Liver (tissue), 9 donors: Measurements from ENCODE around the gene ATP11A. TPM values are rescaled to one million over a fixed set of nuclear protein-coding genes. Genes with fewer than 3 reads are reported as not detected.

ENCODE experiments used
- DNase-seq: peaks from one replicate; pipeline ENCODE4 v3.0.0-alpha.2; 2017; ENCODE audit warnings: low spot score
- H3K27ac ChIP-seq, 2 donors: one replicate each; pipeline ENCODE4 v1.7.0; 2013; ENCODE audit warnings: inconsistent platforms in 2 of 2, low read length in 2 of 2, control low read depth in 1 of 2, low read depth in 1 of 2, mild to moderate bottlenecking in 1 of 2
- H3K27me3 ChIP-seq, 4 donors: one replicate each; pipeline versions ENCODE4 v1.6.1 to v1.7.0; 2013; ENCODE audit warnings: low read length in 3 of 4, inconsistent platforms in 1 of 4, mild to moderate bottlenecking in 1 of 4, moderate library complexity in 1 of 4; ENCODE audit not compliant: control insufficient read depth in 4 of 4, insufficient read depth in 4 of 4
- H3K36me3 ChIP-seq, 4 donors: one replicate each; pipeline versions ENCODE4 v1.6.1 to v1.7.0; 2013; ENCODE audit warnings: low read length in 3 of 4, mild to moderate bottlenecking in 3 of 4, low read depth in 1 of 4, moderate library complexity in 1 of 4; ENCODE audit not compliant: control insufficient read depth in 4 of 4, insufficient read depth in 3 of 4
- H3K4me1 ChIP-seq, 4 donors: one replicate each; pipeline versions ENCODE4 v1.6.1 to v1.7.0; 2013; ENCODE audit warnings: low read length in 3 of 4, mild to moderate bottlenecking in 3 of 4, moderate library complexity in 1 of 4; ENCODE audit not compliant: control insufficient read depth in 4 of 4, insufficient read depth in 4 of 4
- H3K4me3 ChIP-seq, 3 donors: one replicate each; pipeline versions ENCODE4 v1.6.1 to v1.7.0; 2013; ENCODE audit warnings: low read length in 3 of 3, control low read depth in 1 of 3, low read depth in 1 of 3, mild to moderate bottlenecking in 1 of 3
- H3K9ac ChIP-seq, 2 donors: one replicate each; pipeline ENCODE4 v1.7.0; 2013; ENCODE audit warnings: low read length in 2 of 2, mild to moderate bottlenecking in 2 of 2, moderate library complexity in 2 of 2, control low read depth in 1 of 2, low read depth in 1 of 2
- H3K9me3 ChIP-seq, 4 donors: one replicate each; pipeline versions ENCODE4 v1.6.1 to v1.7.0; 2013; ENCODE audit warnings: low read length in 3 of 4; ENCODE audit not compliant: control insufficient read depth in 4 of 4
- ATF3 ChIP-seq: IDR thresholded peaks from 2 replicates; pipeline ENCODE4 v1.6.1; 2016; ENCODE audit warnings: antibody characterized with exemption
- CTCF ChIP-seq: fragments of 150-350 bp; IDR thresholded peaks from 2 replicates; pipeline ENCODE4 v1.5.1; 2017; ENCODE audit warnings: improper control_type of control experiment, low read depth, low read length; ENCODE audit not compliant: missing input control
- EGR1 ChIP-seq, 2 donors: IDR thresholded peaks; 2 replicates each; pipeline ENCODE4 v1.6.1; 2016 to 2018; ENCODE audit warnings: antibody characterized with exemption in 2 of 2, low read depth in 2 of 2
- FOXA1 ChIP-seq: IDR thresholded peaks from 2 replicates; pipeline ENCODE4 v1.6.1; 2016; ENCODE audit warnings: antibody characterized with exemption
- FOXA2 ChIP-seq: IDR thresholded peaks from 2 replicates; pipeline ENCODE4 v1.6.1; 2016; ENCODE audit warnings: antibody characterized with exemption
- GABPA ChIP-seq, 2 donors: IDR thresholded peaks in 1 of 2; conservative IDR thresholded peaks in 1 of 2; 2 replicates each; pipeline ENCODE4 v1.6.1; 2016; ENCODE audit warnings: antibody characterized with exemption in 2 of 2, mild to moderate bottlenecking in 1 of 2, moderate library complexity in 1 of 2
- HNF4A ChIP-seq, 2 donors: conservative IDR thresholded peaks; 2 replicates each; pipeline ENCODE4 v1.6.1; 2016; ENCODE audit warnings: antibody characterized with exemption in 2 of 2, mild to moderate bottlenecking in 2 of 2
- HNF4G ChIP-seq: IDR thresholded peaks from 2 replicates; pipeline ENCODE4 v1.6.1; 2016; ENCODE audit warnings: antibody characterized with exemption
- JUND ChIP-seq, 2 donors: IDR thresholded peaks; 2 replicates each; pipeline ENCODE4 v1.6.1; 2016; ENCODE audit warnings: antibody characterized with exemption in 2 of 2
- MAX ChIP-seq: IDR thresholded peaks from 2 replicates; pipeline ENCODE4 v1.6.1; 2016; ENCODE audit warnings: antibody characterized with exemption
- NR2F2 ChIP-seq: IDR thresholded peaks from 2 replicates; pipeline ENCODE4 v1.6.1; 2016; ENCODE audit warnings: antibody characterized with exemption
- RAD21 ChIP-seq, 2 donors: IDR thresholded peaks; 2 replicates each; pipeline ENCODE4 v1.6.1; 2016; ENCODE audit warnings: antibody characterized with exemption in 2 of 2, mild to moderate bottlenecking in 2 of 2
- REST ChIP-seq: IDR thresholded peaks from 2 replicates; pipeline ENCODE4 v1.6.1; 2016; ENCODE audit warnings: antibody characterized with exemption, mild to moderate bottlenecking
- RXRA ChIP-seq, 2 donors: IDR thresholded peaks; 2 replicates each; pipeline ENCODE4 v1.6.1; 2017 to 2018; ENCODE audit warnings: antibody characterized with exemption in 2 of 2, mild to moderate bottlenecking in 1 of 2
- TAF1 ChIP-seq: conservative IDR thresholded peaks from 2 replicates; pipeline ENCODE4 v1.6.1; 2016; ENCODE audit warnings: antibody characterized with exemption, mild to moderate bottlenecking
- YY1 ChIP-seq: IDR thresholded peaks from 2 replicates; pipeline ENCODE4 v1.6.1; 2016; ENCODE audit warnings: antibody characterized with exemption, mild to moderate bottlenecking
- ZBTB33 ChIP-seq: IDR thresholded peaks from 2 replicates; pipeline ENCODE4 v1.6.1; 2016; ENCODE audit warnings: antibody characterized with exemption
- WGBS: extraction: QIAGEN DNeasy Blood & Tissue Kit; methylation state at CpG from one replicate; pipeline ENCODE4 v1.1.7; 2013; 5-methylcytosine and 5-hydroxymethylcytosine counted together
- polyA plus RNA-seq, 2 donors: library from polyadenylated mRNA; stranded (reverse) in 1 of 2; unstranded in 1 of 2; fragments of 200-250 nt in 1 of 2; fragments of >200 nt in 1 of 2; fragmentation: Nextera tagmentation in 1 of 2; extraction: Ambion mirVana in 1 of 2; gene quantifications; one replicate each; pipeline versions ENCODE4 v1.2.1 to v1.2.3, GENCODE V29; 2013 to 2015
- total RNA-seq, 2 donors: library from RNA; depleted of rRNA; stranded (reverse); fragments of >200 nt; gene quantifications; one replicate each; pipeline ENCODE4 v1.2.3, GENCODE V29; 2014
- donor health status: healthy.
- donor health status: healthy.
- donor health status: healthy.
- donor health status: healthy.
- donor health status: healthy.

Gene ATP11A
- total and polyA plus RNA-seq, 4 donors, result 8.7 to 27.9 (median 13.8) TPM

GRCh38 chr13:112703449-112704284 lies 13.8 kb downstream of the ATP11A start (continued):
- no peak for TF ChIP-seq ZBTB33

- DNase-seq, result no peak
- H3K36me3 ChIP-seq, result no peaks in the 10 kb centered on the region
- H3K27ac ChIP-seq, result no peak overlapping the region
- no peaks in the 10 kb centered on the region for H3K9me3 ChIP-seq
- no peaks in the 10 kb centered on the region for H3K27me3 ChIP-seq
- peaks cover 0 to 10% (median 5%) of the 10 kb centered on the region in 4 donors for H3K4me1 ChIP-seq
- WGBS, result 72% methylated on average over 17 of the region's 17 CpGs
- H3K4me3 ChIP-seq, result no peak overlapping the region
- TF ChIP-seq CTCF (no peak), HNF4G (no peak), FOXA2 (no peak), NR2F2 (no peak), YY1 (no peak), REST (no peak), GABPA (IDR thresholded peaks at IDR 0.05 in 1 of 2, conservative IDR thresholded peaks at IDR 0.05 in 1 of 2) (no peak), MAX (no peak), FOXA1 (no peak), EGR1 (IDR thresholded peaks at IDR 0.05; ENCODE audit: low read depth in 2 of 2) (no peak), TAF1 (no peak), RAD21 (IDR thresholded peaks at IDR 0.05) (no peak), JUND (IDR thresholded peaks at IDR 0.05) (no peak), HNF4A (conservative IDR thresholded peaks at IDR 0.05) (no peak), RXRA (IDR thresholded peaks at IDR 0.05) (no peak), ZBTB33 (no peak), ATF3 (no peak)
- no peak overlapping the region for H3K9ac ChIP-seq
Measured at GRCh38 chr13:112704308-112705145, 14.7 kb downstream of the ATP11A start.
